GM23338 (cell line): ENCODE data around the gene LRRIQ4. TPM values are rescaled to one million over a fixed set of nuclear protein-coding genes. Genes with fewer than 3 reads are reported as not detected.

Experiments
- ATAC-seq: fragments of 200-7000 bp; cut with Tn5 transposase; 3 replicates; pipeline ENCODE4 v1.9.1; 2020
- DNase-seq: peaks from one replicate; pipeline ENCODE4 v3.0.0-alpha.2; 2015; ENCODE audit warnings: low spot score
- H2AFZ ChIP-seq: fragments of 200-600 bp; sonication (generic); 2 replicates; pipeline ENCODE4 v1.8.0; 2016; ENCODE audit warnings: antibody characterized with exemption, mild to moderate bottlenecking, moderate library complexity
- H3F3A ChIP-seq: fragments of 200-600 bp; sonication (generic); replicated peaks from 2 replicates; pipeline ENCODE4 v1.8.0; 2017; ENCODE audit warnings: antibody characterized with exemption, mixed run types, low read depth
- H3K27ac ChIP-seq: fragments of 200-600 bp; sonication (generic); 2 replicates; pipeline ENCODE4 v1.6.1; 2016; ENCODE audit warnings: low read depth
- H3K27me3 ChIP-seq: fragments of 200-600 bp; sonication (generic); 2 replicates; pipeline ENCODE4 v1.8.0; 2016; ENCODE audit warnings: mild to moderate bottlenecking, mixed run types, moderate library complexity; ENCODE audit not compliant: insufficient read depth
- H3K36me3 ChIP-seq: fragments of 200-600 bp; sonication (generic); 2 replicates; pipeline ENCODE4 v1.8.0; 2016; ENCODE audit warnings: mild to moderate bottlenecking; ENCODE audit not compliant: insufficient read depth
- H3K4me1 ChIP-seq: fragments of 200-600 bp; sonication (generic); 2 replicates; pipeline ENCODE4 v1.8.0; 2016; ENCODE audit warnings: mild to moderate bottlenecking, moderate library complexity; ENCODE audit not compliant: insufficient read depth
- H3K4me2 ChIP-seq: fragments of 200-600 bp; sonication (generic); 2 replicates; pipeline ENCODE4 v1.7.1; 2017; ENCODE audit warnings: mixed run types
- H3K4me3 ChIP-seq: fragments of 200-600 bp; sonication (generic); 2 replicates; pipeline ENCODE4 v1.6.1; 2016; ENCODE audit warnings: mixed run types
- H3K79me2 ChIP-seq: fragments of 200-600 bp; sonication (generic); replicated peaks from 2 replicates; pipeline ENCODE4 v1.8.0; 2017; ENCODE audit warnings: mild to moderate bottlenecking; ENCODE audit not compliant: insufficient read depth
- H3K9me2 ChIP-seq: fragments of 200-600 bp; sonication (generic); 2 replicates; pipeline ENCODE4 v1.8.0; 2017; ENCODE audit not compliant: insufficient read depth
- H4K20me1 ChIP-seq: fragments of 200-600 bp; sonication (generic); replicated peaks from 2 replicates; pipeline ENCODE4 v1.8.0; 2017; ENCODE audit warnings: mild to moderate bottlenecking; ENCODE audit not compliant: insufficient read depth
- H3K27ac Mint-ChIP-seq: 2 replicates; pipeline ENCODE4 v1.8.0; 2020; ENCODE audit warnings: inconsistent platforms, mild to moderate bottlenecking, moderate library complexity, mixed read lengths
- H3K27me3 Mint-ChIP-seq: 3 replicates; pipeline ENCODE4 v1.8.0; 2022; ENCODE audit warnings: low read depth, mild to moderate bottlenecking, moderate library complexity, mixed read lengths, inconsistent platforms; ENCODE audit not compliant: insufficient read depth, poor library complexity
- H3K36me3 Mint-ChIP-seq: 3 replicates; pipeline ENCODE4 v1.8.0; 2021; ENCODE audit warnings: low read depth, mild to moderate bottlenecking, inconsistent platforms, moderate library complexity, mixed read lengths
- H3K4me1 Mint-ChIP-seq: 3 replicates; pipeline ENCODE4 v1.8.0; 2020; ENCODE audit warnings: mild to moderate bottlenecking, inconsistent platforms, mixed read lengths
- H3K4me3 Mint-ChIP-seq: 3 replicates; pipeline ENCODE4 v1.8.0; 2021; ENCODE audit warnings: moderate library complexity, mild to moderate bottlenecking, inconsistent platforms, mixed read lengths
- H3K9me3 Mint-ChIP-seq: 3 replicates; pipeline ENCODE4 v1.8.0; 2020; ENCODE audit warnings: moderate library complexity, mild to moderate bottlenecking, inconsistent platforms, mixed read lengths
- ETS1 ChIP-seq: IDR thresholded peaks from 2 replicates; pipeline ENCODE4 v1.6.1; 2016; ENCODE audit warnings: antibody characterized with exemption
- EZH2 ChIP-seq: fragments of 200-600 bp; sonication (generic); IDR thresholded peaks from one replicate; pipeline ENCODE4 v1.8.0; 2017; ENCODE audit warnings: antibody characterized with exemption, mild to moderate bottlenecking, low read depth; ENCODE audit not compliant: unreplicated experiment
- NANOG ChIP-seq: IDR thresholded peaks from 2 replicates; pipeline ENCODE4 v1.6.1; 2016; ENCODE audit warnings: antibody characterized with exemption, borderline replicate concordance
- POLR2AphosphoS5 ChIP-seq: IDR thresholded peaks from 2 replicates; pipeline ENCODE4 v1.6.1; 2016; ENCODE audit warnings: antibody characterized with exemption, low read depth
- REST ChIP-seq: IDR thresholded peaks from one replicate; pipeline ENCODE4 v1.6.1; 2018; ENCODE audit warnings: antibody characterized with exemption; ENCODE audit not compliant: unreplicated experiment
- STAT1 ChIP-seq: IDR thresholded peaks from one replicate; pipeline ENCODE4 v1.6.1; 2016; ENCODE audit warnings: antibody characterized with exemption; ENCODE audit not compliant: unreplicated experiment
- ZNF114 ChIP-seq: fragments of 250-450 bp; sonication (Bioruptor Pico); IDR thresholded peaks from 2 replicates; pipeline ENCODE4 v1.5.0; 2020; ENCODE audit warnings: mild to moderate bottlenecking, moderate library complexity
- polyA plus RNA-seq: library from polyadenylated mRNA; unstranded; fragments of >200 nt; fragmentation: Nextera tagmentation; extraction: Ambion mirVana; gene quantifications from 2 replicates; pipeline ENCODE4 v1.2.1, GENCODE V29; 2016
- total RNA-seq: library from RNA; depleted of rRNA; stranded (reverse); fragments of >200 nt; shearing (Covaris generic); gene quantifications from 2 replicates; pipeline ENCODE4 v1.2.3, GENCODE V29; 2014

The LRRIQ4 gene
- total and polyA plus RNA-seq, 2 experiments from 2014 or later, result 0.29 TPM; not detected in 1

GRCh38 chr3:169787120-169787519 lies 25.6 kb upstream of the LRRIQ4 start (continued):
- TF ChIP-seq ETS1 (no peak), REST (no peak), EZH2 (no peak)

- peaks cover 36% of the 10 kb centered on the region for H3K36me3 ChIP-seq
- no peak overlapping the region for H3K4me3 Mint-ChIP-seq
- H3K79me2 ChIP-seq, result no peaks in the 10 kb centered on the region
- H3K9me3 Mint-ChIP-seq, result no peaks in the 10 kb centered on the region
- H3F3A ChIP-seq, result no peaks in the 10 kb centered on the region
- no peak overlapping the region for H3K27ac ChIP-seq
- no peak overlapping the region for H3K4me3 ChIP-seq
- no peaks in the 10 kb centered on the region for H3K9me2 ChIP-seq
- no peak overlapping the region for H3K4me2 ChIP-seq
- H3K36me3 Mint-ChIP-seq, result peaks cover 30% of the 10 kb centered on the region; the same call in 2 of the 3 replicates
- no peak overlapping the region for H2AFZ ChIP-seq
- TF ChIP-seq REST, result no peak
- no peak for TF ChIP-seq POLR2AphosphoS5
- no peak for TF ChIP-seq NANOG
- no peak for TF ChIP-seq STAT1
- no peak for TF ChIP-seq ZNF114
- H3K27me3 Mint-ChIP-seq, result peaks cover under 1% of the 10 kb centered on the region
- ATAC-seq, result no peak
- no peak overlapping the region for H3K27ac Mint-ChIP-seq
- no peaks in the 10 kb centered on the region for H3K4me1 Mint-ChIP-seq
- no peaks in the 10 kb centered on the region for H4K20me1 ChIP-seq
- H3K4me1 ChIP-seq, result no peaks in the 10 kb centered on the region
- no peak for DNase-seq
- no peaks in the 10 kb centered on the region for H3K27me3 ChIP-seq
Observed at GRCh38 chr3:169787791-169788190, 24.9 kb upstream of the LRRIQ4 start.
